HEK293T (cell line): ENCODE data around the gene CDT1.

Source experiments
- ARNT ChIP-seq: fragments of 450-650 bp; IDR thresholded peaks from 2 replicates; pipeline ENCODE4 v1.6.1; 2017; ENCODE audit warnings: mild to moderate bottlenecking
- BHLHE40 ChIP-seq: fragments of 450-650 bp; IDR thresholded peaks from 2 replicates; pipeline ENCODE4 v1.6.1; 2016; ENCODE audit warnings: mild to moderate bottlenecking, moderate library complexity, borderline replicate concordance
- ELF4 ChIP-seq: fragments of 450-650 bp; IDR thresholded peaks from 2 replicates; pipeline ENCODE4 v1.6.1; 2017; ENCODE audit warnings: antibody characterized with exemption
- FOXA1 ChIP-seq: fragments of 450-650 bp; IDR thresholded peaks from 2 replicates; pipeline ENCODE4 v1.6.1; 2016; ENCODE audit warnings: mild to moderate bottlenecking
- FOXK2 ChIP-seq: fragments of 450-650 bp; IDR thresholded peaks from 2 replicates; pipeline ENCODE4 v1.6.1; 2016; ENCODE audit warnings: mild to moderate bottlenecking
- FOXM1 ChIP-seq: fragments of 450-650 bp; IDR thresholded peaks from 2 replicates; pipeline ENCODE4 v1.6.1; 2017; ENCODE audit warnings: mild to moderate bottlenecking, borderline replicate concordance
- HDGF ChIP-seq: fragments of 450-650 bp; IDR thresholded peaks from 2 replicates; pipeline ENCODE4 v1.6.1; 2017; ENCODE audit warnings: antibody characterized with exemption, borderline replicate concordance
- NFRKB ChIP-seq: fragments of 450-650 bp; IDR thresholded peaks from 2 replicates; pipeline ENCODE4 v1.6.1; 2016; ENCODE audit warnings: mild to moderate bottlenecking, moderate library complexity
- PKNOX1 ChIP-seq: fragments of 450-650 bp; IDR thresholded peaks from 2 replicates; pipeline ENCODE4 v1.6.1; 2016
- SP1 ChIP-seq: fragments of 450-650 bp; IDR thresholded peaks from 2 replicates; pipeline ENCODE4 v1.6.1; 2017
- SUZ12 ChIP-seq: fragments of 450-650 bp; IDR thresholded peaks from 2 replicates; pipeline ENCODE4 v1.6.1; 2016; ENCODE audit warnings: mild to moderate bottlenecking
- TARDBP ChIP-seq: fragments of 450-650 bp; IDR thresholded peaks from 2 replicates; pipeline ENCODE4 v1.6.1; 2016
- ZNF384 ChIP-seq: fragments of 450-650 bp; IDR thresholded peaks from 2 replicates; pipeline ENCODE4 v1.6.1; 2016

- TF ChIP-seq SUZ12 (no peak), TARDBP (no peak), FOXA1 (no peak), BHLHE40 (no peak), ARNT (no peak), ELF4 (no peak), ZNF384 (no peak), FOXM1 (no peak), NFRKB (no peak), FOXK2 (no peak), SP1 (no peak), HDGF (no peak), PKNOX1 (no peak)
These were observed 34.2 kb downstream of the CDT1 start for GRCh38 chr16:88837806-88838205.
